Tibial nerve (tissue), 4 donors: ENCODE results near the gene TRUB1.

Experiments used
- CTCF ChIP-seq, 5 experiments: fragments of 200-600 bp in 3 of 5; fragments of 450-650 bp in 2 of 5; sonication (generic) in 3 of 5; IDR thresholded peaks; one replicate each; pipeline ENCODE4 v1.5.1; 2016 to 2019; ENCODE audit warnings: antibody characterized with exemption in 5 of 5, mild to moderate bottlenecking in 3 of 5, moderate library complexity in 2 of 5
- EP300 ChIP-seq, 2 donors: sonication (generic); formaldehyde crosslinking; IDR thresholded peaks; one replicate each; pipeline ENCODE4 v1.6.1; 2017; ENCODE audit warnings: antibody characterized with exemption in 2 of 2, mild to moderate bottlenecking in 1 of 2
- POLR2A ChIP-seq, 2 donors: fragments of 450-650 bp; IDR thresholded peaks; one replicate each; pipeline ENCODE4 v1.6.1; 2017; ENCODE audit warnings: antibody characterized with exemption in 2 of 2, mild to moderate bottlenecking in 2 of 2, moderate library complexity in 2 of 2

- TF ChIP-seq CTCF (IDR thresholded peaks at IDR 0.05): no peak
- TF ChIP-seq POLR2A (IDR thresholded peaks at IDR 0.05): no peak
- no peak for TF ChIP-seq EP300 (IDR thresholded peaks at IDR 0.05)
Measured at GRCh38 chr10:114987995-114988394, 50.0 kb downstream of the TRUB1 start.
